SIG-M5 (cell line): ENCODE measurements around the gene SERPINB13.

ENCODE experiments used
- DNase-seq: peaks from one replicate; lab custom pipeline; 2025; lab: John Stamatoyannopoulos, UW

The SERPINB13 gene, protein sequence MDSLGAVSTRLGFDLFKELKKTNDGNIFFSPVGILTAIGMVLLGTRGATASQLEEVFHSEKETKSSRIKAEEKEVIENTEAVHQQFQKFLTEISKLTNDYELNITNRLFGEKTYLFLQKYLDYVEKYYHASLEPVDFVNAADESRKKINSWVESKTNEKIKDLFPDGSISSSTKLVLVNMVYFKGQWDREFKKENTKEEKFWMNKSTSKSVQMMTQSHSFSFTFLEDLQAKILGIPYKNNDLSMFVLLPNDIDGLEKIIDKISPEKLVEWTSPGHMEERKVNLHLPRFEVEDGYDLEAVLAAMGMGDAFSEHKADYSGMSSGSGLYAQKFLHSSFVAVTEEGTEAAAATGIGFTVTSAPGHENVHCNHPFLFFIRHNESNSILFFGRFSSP

DNA sequence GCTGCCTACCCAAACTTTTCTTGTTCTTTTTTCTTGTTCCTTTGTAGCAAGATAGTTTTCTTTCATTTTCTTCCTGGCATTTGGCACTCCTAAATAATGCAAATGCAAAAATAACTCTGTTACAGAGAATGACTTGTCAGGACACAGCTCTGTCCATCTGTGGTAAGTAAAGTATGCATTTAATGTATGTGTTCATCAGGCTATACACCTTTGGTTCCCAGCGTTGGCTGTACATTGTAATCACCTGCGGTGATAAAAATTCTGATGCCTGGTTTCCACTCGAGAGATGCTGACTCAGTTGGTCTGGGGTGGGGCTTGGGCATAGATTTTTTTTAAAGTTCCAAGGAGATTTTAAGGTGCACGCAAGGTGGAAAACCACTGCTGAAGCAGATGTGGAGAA, at the start of gene SERPINB13:
TSS of gene SERPINB13 (plus strand) at position 378 of the 400 bp plus-strand sequence. CDS start 1,325 bp downstream, outside the sequence.
- no peak for DNase-seq

DNA sequence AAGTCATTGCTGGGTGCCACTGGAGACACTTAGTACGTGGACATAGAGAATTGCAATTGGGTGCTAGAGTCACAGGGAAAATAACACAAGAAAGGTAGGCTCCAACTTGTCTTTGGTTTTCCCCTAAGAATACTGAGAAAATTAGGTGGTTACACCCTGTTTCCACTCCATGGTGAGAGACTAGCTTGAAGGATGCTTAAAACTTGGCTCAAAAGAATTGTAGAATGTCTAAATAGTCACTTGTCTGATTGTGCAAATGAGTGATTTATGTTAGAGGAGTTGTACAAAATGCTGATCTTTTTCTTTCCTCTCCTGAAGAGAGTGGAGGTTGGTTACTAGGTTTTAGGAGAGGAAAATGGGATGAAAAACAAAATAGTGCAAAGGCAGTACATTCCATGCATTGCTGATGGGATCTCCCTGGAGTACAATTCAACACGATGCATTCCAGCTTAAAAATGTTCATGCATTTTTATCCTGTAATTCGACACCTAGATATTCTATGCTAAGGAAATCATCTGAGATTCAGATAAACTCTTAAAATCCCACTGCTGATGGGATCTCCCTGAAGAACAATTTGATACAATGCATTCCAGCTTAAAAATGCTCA, 47.1 kb upstream of the SERPINB13 start:
- no peak for DNase-seq

DNA sequence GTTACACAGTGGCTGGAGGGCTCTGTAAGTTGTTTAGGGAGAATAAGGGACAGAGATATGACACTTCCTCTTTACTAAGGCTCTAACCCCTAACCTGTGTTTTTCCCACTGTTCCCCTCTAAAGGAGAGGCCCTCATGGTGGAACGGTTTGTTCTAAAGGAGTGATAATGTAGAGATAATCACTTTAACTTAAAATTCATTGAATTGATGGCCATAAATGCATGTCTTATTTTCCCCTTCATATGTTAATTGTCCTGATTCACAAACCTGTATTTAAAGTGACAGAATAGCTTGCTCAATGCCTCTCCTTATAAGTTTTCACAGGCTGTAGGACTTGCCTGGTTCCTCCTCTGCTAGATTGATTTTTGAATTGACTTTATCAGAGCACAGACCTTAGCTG, 45.1 kb upstream of the SERPINB13 start, which contains the start of gene SERPINB12:
TSS of gene SERPINB12 (plus strand) at position 301 of the 400 bp plus-strand sequence. CDS start 13,791 bp downstream, outside the sequence.
- DNase-seq: no peak

DNA sequence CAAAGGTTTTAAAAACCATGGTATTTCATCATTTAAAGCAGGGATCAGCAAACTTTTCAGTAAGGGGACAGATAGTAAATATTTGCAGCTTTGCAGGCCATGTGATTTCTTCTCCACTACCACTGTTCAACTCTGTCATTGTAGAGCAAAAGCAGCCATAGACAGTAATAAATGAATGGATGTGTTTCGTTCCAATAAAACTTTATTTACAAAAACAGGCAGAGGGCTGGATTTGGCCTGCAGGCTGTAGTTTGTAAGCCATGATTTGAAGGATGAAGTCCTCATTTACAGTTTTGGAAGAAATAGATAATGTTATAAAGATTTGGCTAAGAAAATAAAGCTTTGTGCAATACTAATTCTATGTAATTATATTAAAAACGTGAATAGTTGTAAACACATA, 43.1 kb upstream of the SERPINB13 start:
- DNase-seq: no peak

DNA sequence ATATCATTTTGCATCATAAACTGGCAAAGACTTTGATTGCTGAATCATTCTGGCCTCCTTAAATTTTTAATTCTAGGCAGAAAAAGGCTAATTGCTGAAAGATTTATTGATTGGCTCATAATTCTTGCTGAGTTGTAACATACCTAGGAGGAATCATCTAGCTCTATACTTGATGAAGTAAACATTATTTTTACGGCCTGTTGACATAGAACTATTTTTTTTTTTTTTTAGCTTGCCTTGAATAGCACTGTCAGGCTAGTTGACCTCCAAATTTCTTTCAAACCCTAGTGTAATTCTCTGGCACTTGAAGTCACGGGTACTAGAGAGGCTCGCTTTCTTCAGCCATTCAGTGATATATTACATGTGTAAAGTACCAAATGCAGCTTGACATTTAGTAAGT, 42.1 kb upstream of the SERPINB13 start:
- DNase-seq: no peak

DNA sequence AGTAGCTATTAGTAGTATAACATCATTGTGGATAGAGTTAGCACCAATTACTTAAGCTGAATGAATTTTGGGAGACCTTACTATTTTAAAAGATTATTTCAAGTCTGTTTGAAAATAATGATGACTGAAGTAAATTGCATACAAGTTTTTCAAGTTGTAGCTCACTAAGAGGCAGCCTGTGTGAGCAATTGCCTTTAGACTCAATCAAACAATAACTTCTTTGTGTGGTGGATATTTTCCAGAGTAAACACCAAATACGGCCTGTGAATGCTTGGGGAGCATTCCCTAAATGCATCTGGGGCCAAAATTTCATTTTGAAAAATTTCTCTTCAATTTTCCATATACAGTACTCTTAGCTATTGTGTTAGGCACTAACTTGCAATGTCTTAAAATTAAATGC, 37.1 kb upstream of the SERPINB13 start:
- no peak for DNase-seq

DNA sequence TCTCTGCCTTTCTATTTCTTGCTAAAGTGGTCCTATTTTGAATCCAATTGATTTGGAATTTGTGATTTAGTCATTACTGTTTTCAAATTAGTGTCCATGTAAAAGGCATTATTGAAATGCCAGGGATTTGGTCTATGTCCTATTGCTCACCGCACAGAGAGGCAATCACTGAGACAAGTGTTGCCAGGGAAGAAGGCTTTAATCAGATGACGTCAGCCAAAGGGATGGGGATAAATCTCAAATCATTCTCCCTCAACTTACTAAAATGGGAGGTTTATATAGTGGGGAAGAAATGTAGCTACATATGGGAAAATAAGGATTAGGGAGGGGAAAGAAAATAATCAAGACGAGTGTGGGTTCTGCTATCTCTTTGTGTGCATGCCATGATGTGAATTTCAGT, 35.4 kb upstream of the SERPINB13 start:
- no peak for DNase-seq

DNA sequence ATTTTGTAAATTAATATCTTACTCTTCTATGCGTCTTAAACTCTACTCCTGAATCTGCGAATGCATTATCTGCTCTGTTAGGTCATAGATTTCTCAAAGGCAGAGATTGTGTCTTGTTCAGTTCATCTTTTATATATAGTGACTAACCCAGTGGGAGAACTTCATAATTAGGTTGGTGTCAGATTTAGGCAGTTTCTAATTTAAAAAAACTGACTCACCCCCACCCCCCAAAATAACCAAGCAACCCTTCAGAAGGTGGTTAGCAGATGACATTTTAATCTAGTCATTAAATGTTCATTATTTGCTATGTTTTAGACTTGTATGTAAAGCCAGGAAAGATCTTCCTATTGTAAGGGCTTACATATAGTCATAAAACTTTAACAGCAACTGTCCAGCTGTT, 34.6 kb upstream of the SERPINB13 start:
- no peak for DNase-seq

DNA sequence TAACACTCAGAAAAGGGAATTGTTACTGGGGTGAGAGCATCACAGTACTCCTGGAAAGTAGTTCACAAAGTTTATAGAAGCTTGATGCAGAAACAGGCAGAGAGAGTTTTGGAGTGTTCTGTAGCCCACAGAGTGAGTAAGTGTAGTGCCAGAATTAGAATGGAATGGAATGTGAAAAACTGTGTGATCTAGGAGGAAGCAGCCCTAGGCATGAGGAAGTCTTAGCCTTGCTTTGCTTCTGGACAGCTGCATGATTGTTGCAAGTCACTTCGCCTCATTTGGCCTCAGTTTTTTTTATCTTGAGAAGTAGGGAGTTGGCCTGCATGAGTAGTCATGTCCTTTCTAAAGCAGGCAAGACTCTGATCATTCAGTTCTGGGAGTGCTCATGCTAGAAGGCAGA, 34.1 kb upstream of the SERPINB13 start:
- peak; percentile 40 for DNase-seq

DNA sequence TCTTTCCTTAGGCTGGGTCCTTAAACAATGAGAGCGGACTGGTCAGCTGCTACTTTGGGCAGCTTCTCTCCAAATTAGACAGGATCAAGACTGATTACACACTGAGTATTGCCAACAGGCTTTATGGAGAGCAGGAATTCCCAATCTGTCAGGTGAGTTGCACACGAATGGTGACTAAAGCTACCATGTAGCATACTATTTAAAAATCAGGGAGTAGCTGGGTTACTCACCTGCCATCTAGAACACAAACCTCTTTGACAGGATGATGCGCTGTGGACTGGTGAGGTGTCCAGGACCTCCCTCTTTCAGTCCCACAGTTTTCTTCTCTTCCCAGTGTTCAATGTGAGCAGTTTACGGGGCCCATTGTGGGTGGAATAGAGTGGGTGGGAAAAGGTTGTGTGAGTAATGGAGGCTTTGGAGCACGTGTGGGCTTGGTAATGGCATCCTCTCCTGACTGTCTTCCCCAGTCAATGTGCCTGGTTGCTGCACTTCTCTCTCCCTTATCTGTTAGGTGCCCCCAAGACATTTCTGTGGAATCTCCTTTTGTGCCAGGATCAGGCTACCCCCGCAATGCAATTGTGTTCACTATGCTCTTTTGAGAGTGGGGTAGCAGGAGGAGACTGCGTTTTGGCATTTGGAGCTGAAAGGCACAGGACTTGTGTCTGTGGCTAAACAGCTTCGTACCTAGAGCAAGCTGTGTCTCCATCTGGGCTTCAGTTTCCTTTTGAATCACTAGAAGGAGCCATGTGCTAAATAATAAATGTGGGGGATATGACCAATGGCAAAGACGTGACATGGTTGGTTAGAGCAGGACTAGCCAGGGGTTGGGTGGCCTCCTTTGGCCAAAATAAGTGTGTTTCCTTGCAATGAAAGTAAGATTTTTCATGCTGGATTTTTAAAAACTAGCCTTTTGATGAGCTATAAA, 27.3 kb upstream of the SERPINB13 start:
- no peak for DNase-seq

DNA sequence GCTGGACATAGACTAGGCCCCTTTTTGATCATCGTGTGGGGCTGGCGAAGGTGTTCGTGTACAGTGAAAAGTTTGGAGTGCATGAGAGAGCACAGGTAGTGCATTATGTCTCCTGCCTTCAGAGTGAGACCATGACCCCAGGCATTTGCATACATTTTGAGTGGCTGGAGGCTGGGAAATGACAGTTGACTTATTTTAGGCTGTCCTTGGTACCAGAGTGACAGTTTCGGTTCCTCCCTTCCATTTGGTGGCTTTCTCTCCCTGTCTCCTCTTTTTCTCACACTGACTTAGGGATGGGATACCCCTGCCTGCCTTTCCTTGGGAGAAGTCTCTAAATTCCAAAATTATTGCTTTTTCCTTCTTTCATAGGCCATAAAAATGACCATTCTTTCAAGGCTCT, 24.9 kb upstream of the SERPINB13 start:
- DNase-seq: no peak

DNA sequence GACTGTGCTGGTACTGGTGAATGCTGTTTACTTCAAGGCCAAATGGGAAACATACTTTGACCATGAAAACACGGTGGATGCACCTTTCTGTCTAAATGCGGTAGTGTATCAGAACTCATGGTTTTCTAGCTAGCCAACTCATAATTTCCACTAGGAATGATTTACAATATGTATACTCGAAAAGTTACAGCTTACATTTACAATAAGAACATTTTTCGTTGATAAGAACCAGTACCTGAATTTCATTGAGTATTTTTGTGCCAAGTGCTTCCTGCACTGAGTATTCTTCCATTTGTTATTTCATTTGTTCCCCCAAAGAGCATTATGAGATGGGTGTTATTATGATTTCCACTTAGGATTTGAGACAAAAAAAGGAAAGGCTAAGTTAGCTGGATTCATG, 23.1 kb upstream of the SERPINB13 start:
- no peak for DNase-seq

DNA sequence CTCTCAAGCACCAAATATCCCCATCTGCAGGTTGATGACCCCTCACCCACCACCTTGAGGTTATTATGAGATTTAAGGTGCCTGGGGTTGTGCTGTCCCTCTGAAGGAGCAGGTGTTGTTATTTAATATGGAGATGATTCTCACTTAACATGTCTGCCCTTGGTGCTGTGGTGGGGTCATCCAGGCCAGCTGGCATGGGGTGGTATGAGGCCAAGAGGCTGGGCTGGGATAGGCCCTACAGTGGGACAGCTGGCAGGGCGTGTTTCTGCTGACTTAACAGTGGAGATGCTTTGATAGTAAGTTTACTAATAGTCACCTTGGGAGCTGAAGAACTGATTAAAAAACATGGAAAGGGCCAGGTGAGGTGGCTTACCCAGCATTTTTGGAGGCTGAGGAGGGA, 22.6 kb upstream of the SERPINB13 start:
- no peak for DNase-seq

DNA sequence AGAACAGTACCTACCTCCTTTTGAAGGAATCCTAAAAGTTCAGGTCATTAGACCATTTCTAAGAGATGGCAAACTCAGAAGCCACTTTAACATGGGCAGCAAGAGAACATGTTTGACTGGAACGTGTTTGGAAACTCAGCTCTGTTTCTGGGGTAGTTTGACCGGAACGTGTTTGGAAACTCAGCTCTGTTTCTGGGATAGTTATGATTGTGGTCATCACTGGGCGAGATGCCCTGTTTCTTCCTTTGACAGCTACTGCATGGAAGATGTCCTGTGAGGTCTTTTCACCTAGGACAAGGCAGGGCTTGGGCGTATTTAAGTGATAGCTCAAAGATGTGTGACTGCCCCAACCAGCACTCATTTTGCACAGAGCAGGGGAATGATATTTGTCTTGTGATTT, 19.9 kb upstream of the SERPINB13 start:
- DNase-seq: no peak

DNA sequence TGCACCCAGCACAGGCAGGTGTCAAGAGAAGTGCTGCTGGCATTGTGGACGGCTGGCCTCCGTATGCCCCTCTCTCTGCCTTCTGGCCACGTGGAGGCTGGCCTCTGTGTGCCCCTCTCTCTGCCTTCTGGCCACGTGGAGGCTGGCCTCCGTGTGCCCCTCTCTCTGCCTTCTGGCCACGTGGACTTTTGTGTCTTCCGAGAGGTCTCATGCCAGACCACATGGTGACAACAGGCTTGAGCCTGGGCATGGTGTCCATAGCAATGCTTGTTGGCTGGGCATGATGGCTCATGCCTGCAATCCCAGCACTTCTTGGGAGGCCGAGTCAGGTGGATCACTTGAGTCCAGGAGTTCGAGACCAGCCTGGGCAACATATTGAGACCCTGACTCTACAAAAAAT, 19.3 kb upstream of the SERPINB13 start:
- DNase-seq: no peak

DNA sequence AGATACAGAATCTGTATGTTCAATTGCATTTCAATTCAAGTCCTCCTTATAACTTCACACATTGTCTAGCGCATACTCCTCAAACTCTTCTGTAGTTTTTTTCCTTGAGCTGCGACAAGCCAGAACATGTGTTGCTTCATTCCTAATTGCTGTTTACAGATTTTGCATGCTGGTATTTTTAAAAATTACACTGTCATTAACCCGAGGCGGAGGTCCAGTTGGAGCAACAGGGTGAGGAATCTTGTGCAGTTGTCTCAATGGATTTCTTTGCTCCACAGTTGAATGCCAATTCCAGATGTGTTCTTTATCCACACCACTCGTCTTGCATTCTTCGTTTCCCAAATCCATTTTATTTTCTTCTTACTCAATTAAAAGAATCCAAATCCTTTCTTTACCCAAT, 16.4 kb upstream of the SERPINB13 start:
- no peak for DNase-seq

DNA sequence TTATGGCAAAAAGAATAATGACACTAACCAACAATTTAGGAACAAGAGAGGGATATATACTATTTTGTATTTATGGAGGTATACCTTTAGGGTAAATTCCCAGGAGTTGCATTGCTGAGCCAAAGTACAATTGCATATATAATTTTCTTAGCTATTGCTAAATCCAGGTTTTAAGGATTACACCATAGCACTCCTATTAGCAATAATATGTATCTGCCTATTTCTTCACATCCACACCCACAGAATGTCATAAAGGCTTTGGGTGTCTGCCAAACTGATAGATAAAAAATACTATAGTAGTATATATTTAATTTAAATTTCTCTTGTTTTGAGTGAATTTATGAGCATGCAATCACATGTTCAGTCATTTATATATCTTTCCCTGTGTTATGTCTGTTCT, 11.5 kb upstream of the SERPINB13 start:
- no peak for DNase-seq

DNA sequence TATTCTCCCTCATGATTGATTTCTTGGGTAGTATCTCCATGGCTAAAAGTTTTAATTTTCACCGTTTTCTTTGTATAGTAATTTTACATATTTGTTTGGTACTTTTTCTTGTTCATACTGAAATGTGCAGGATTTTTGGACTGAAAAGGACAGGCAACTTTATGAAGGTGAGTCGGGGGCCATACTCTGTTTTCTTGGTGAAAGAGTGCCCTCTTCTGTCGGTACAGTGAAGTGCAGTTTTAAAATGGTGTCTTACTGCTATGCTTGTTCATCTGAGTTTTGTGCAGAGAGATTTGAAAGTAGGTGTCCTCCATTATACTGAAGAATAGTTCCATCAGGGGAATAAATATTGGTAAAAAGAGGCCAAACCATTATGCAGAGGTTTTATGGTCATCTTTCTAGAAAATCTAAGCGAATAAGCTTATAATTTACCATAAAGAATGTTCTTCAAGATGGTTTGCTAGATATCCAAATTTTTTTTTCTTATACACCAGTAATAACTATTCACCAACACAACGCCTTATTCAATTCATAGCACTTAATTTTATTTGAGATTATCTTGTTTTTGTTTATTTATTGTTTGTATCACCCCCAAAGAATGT, 8.7 kb upstream of the SERPINB13 start:
- DNase-seq: no peak

DNA sequence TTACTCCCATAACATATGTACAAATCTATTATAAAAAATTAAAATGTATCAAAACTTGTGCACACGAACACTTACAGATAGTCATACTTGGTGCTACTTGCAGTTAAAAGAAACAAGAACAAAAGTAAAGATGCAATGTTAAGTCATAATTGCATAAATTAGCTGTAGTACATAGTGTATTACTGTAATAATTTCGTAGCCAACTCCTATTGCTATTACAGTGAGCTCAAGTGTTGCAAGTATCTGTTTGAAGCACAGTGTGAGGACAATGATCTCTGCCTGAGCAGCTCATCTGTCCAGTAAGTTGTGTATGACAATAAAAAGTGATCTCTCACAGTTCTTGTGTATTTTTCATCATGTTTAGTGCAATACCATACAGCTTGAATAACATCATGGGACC, 7.5 kb upstream of the SERPINB13 start:
- DNase-seq: peak; percentile 16

DNA sequence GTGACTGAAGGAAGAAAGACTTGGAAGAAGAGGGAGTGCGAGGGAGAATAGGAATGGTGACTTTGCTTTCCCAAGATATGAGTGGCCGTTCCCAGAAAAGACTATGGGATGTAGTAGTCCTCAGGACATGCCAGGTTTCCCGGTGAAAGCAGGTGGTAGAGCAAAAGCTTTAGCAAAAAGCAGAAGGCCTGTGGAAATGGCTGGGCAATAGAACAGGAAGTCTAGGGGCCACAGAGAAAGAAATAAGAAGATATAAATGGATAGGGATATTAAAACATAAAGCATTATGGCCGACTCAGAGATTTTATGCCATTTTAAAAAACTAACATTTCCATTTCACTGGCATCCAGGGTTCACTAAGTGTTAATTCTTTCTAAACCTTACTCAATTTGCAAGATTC, 1.2 kb upstream of the SERPINB13 start:
- DNase-seq: no peak

DNA sequence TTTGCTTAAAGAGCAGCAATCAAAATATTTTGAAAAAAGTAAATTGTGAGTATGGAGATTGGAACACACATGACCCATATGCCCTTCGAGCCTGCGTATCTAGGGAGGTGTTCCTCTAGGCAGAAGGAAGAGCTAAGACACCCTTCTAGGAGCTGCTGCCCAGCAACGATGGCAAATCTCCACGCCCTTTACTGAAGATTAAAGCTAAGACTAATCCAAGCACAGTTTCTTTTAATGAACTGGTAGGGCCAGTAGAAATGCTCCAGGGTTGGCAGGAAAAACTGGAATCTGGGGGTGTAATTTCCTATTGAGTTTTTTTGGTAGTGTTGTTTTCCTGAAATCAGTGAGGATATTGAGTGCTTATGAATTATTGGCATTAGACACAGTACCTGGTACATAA, 712 bp upstream of the SERPINB13 start:
- no peak for DNase-seq

DNA sequence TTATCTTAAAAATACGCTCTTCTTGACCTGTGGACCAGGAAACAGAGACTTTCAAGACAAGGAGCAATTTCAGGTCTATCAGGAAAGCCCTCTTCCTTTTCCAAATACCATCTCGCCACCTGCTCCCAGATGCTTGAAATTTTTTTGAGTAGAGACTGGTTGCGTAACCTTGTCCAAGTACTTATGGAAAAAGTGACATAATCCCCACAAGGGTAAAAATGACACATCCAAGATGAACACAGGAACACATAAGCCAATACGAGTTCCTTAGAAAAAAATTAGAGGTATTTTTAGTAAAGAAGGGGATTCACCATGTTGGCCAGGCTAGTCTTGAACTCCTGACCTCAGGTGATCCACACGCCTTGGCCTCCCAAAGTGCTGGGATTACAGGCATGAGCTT, 1.8 kb downstream of the SERPINB13 start:
- no peak for DNase-seq
